Activated CD4-positive, alpha-beta T cell treated with anti-CD3 and anti-CD28 coated beads, Interleukin-2, amount 10 ng/mL, durations not matched to agents 24 days and 14 days (primary cell): Measurements from ENCODE around the gene EFHD2. TPM values are rescaled to one million over a fixed set of nuclear protein-coding genes. Genes with fewer than 3 reads are reported as not detected.

Experiments
- DNase-seq: peaks from one replicate; pipeline ENCODE4 v3.0.0; 2022
- H3K27ac Mint-ChIP-seq: one replicate; pipeline ENCODE4 v1.8.0; 2022; ENCODE audit warnings: mild to moderate bottlenecking, mixed read lengths
- H3K27me3 Mint-ChIP-seq: one replicate; pipeline ENCODE4 v1.8.0; 2022; ENCODE audit warnings: mixed read lengths
- H3K36me3 Mint-ChIP-seq: one replicate; pipeline ENCODE4 v1.8.0; 2022; ENCODE audit warnings: low read depth, mild to moderate bottlenecking, mixed read lengths
- H3K4me1 Mint-ChIP-seq: one replicate; pipeline ENCODE4 v1.8.0; 2021; ENCODE audit warnings: mixed read lengths
- H3K4me3 Mint-ChIP-seq: one replicate; pipeline ENCODE4 v1.8.0; 2022; ENCODE audit warnings: mild to moderate bottlenecking, moderate library complexity, mixed read lengths
- H3K9me3 Mint-ChIP-seq: one replicate; pipeline ENCODE4 v1.8.0; 2021; ENCODE audit warnings: mixed read lengths
- intact Hi-C: fragments of 100-400 bp; cut with micrococcal nuclease; formaldehyde crosslinking; loops from one replicate; pipeline ENCODE4 v1.15.1; 2023
- total RNA-seq: library from RNA; stranded (reverse); gene quantifications from 2 replicates; pipeline ENCODE4 v1.2.3, GENCODE V29; 2022

EFHD2 gene
- total RNA-seq, 1 donor from 2014 or later: 92.3 TPM

- Mint-ChIP-seq H3K36me3 (peaks cover 47% of the 10 kb centered on the region), H3K9me3 (peaks cover 4% of the 10 kb centered on the region), H3K4me1 (peaks cover 56% of the 10 kb centered on the region), H3K27ac (peak overlapping the region; percentile 91), H3K4me3 (peak overlapping the region; percentile 96), H3K27me3 (peaks cover 17% of the 10 kb centered on the region)
- intact Hi-C loops: no loop called here
- DNase-seq: peak; percentile 72
These were observed 2.6 kb downstream of the EFHD2 start for GRCh38 chr1:15412175-15412800.

DNA sequence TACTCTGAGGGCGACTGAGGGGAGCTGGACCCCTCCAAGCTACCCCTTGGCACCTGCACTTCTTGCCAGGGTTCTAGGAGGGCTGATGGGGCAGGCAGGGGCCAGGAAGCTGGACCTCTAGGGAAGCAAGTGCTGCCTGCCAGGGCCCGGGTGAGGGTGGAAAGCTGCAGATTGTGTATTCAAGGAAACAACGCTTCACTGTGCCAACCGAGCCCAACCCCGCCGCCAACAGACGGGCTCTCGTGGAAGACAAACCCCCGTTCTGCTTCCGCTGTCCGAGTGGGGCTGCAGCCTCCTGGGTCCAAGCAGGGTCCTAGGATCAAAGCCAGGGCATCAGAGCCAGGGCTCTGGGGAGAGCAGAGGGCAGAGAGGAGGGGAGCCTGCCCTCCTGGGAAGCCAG, 3.2 kb downstream of the EFHD2 start:
- intact Hi-C loops: no loop called here
- H3K4me3 Mint-ChIP-seq: peak overlapping the region; percentile 96
- H3K4me1 Mint-ChIP-seq: peaks cover 61% of the 10 kb centered on the region
- H3K36me3 Mint-ChIP-seq: peaks cover 47% of the 10 kb centered on the region
- no peak for DNase-seq
- H3K9me3 Mint-ChIP-seq: peaks cover 4% of the 10 kb centered on the region
- H3K27ac Mint-ChIP-seq: no peak overlapping the region
- peaks cover 11% of the 10 kb centered on the region for H3K27me3 Mint-ChIP-seq

DNA sequence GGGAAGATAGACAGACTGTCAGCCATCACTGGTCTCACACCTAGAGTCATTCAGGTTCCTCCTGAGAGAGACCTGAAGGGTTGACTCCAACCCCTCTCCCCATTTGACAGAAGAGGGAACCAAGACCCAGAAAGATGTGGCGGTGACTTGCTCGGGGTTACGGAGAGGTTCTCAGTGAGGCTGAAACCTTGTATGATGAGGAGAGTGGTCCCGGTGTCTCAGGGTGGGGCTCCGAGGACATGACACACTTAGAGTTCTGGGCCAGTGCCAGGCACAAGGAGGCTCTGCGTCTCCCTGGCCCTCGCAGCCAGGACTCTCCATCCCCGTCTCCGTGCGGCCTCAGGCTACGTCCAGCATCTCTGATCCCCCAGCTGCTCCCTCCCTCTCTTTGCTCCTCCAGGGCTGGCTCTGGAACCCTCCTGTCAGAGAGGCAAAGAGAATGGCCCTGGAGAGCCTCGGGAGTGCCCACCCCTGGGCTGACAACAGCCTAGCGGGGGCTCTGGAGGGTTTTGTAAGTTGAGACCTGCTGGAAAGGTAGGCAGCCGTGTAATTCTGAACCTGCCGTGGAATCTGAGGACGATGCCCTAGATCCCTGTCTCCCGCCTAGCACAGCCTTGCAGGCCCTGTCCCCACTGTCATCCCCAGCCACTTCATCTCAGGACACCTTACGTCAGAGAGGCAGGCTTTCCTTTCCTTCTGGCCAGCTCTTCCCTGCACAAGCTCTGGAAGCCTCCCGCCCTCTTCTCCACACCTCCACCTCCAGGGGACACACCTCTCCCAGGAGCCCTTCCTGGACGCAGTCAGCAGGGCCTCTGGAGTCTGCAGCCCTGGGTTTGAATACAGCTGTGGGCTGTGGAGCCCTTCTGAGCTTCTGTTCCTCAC, 4.1 kb downstream of the EFHD2 start:
- intact Hi-C loops: no loop called here
- no peak for DNase-seq
- peak overlapping the region; percentile 65 for H3K27ac Mint-ChIP-seq
- H3K4me3 Mint-ChIP-seq: peak overlapping the region; percentile 26
- peaks cover 4% of the 10 kb centered on the region for H3K9me3 Mint-ChIP-seq
- peaks cover 65% of the 10 kb centered on the region for H3K4me1 Mint-ChIP-seq
- H3K36me3 Mint-ChIP-seq: peaks cover 49% of the 10 kb centered on the region
- peaks cover 5% of the 10 kb centered on the region for H3K27me3 Mint-ChIP-seq

DNA sequence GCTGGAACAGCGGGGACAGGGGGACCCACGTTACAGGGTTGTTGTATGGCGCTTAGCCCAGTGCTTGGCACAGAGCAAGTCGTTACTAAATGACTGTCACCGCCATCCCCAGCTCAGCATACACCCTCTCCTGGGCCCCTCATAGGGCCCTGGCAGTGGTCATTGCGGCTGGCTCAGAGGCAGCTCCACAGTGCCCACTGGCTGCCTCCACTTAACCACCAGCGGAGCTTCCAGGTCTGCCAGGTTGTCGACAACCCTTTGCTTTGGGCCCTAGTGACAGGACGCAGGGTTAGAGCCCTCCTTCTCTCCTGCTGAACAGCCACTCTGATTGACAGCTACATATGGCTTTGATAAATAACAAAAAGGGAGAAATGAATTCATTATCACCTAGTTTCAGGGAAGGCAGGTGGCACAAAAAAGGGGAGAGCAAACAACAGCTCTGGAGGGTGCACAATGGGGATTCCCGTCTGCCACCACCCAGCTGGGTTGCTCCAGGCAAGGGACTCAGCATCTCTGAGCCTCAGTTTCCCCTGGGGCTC, 4.8 kb downstream of the EFHD2 start:
- Mint-ChIP-seq H3K9me3 (peaks cover 4% of the 10 kb centered on the region), H3K4me1 (peaks cover 64% of the 10 kb centered on the region), H3K36me3 (peaks cover 50% of the 10 kb centered on the region), H3K27ac (no peak overlapping the region), H3K27me3 (no peaks in the 10 kb centered on the region), H3K4me3 (no peak overlapping the region)
- DNase-seq: no peak
- intact Hi-C loops: no loop called here

- peak; percentile 87 for DNase-seq
- Mint-ChIP-seq H3K4me1 (peaks cover 62% of the 10 kb centered on the region), H3K27me3 (no peaks in the 10 kb centered on the region), H3K9me3 (peaks cover 4% of the 10 kb centered on the region), H3K4me3 (peak overlapping the region; percentile 70), H3K36me3 (peaks cover 53% of the 10 kb centered on the region), H3K27ac (peak overlapping the region; percentile 73)
- intact Hi-C loops: loop anchor here (2.0 to 5.0 kb wide), 3 partner anchors 70 to 165 kb away; partner anchors contain the start of gene CASP9
These were observed 7.6 kb downstream of the EFHD2 start for GRCh38 chr1:15417059-15417934.

DNA sequence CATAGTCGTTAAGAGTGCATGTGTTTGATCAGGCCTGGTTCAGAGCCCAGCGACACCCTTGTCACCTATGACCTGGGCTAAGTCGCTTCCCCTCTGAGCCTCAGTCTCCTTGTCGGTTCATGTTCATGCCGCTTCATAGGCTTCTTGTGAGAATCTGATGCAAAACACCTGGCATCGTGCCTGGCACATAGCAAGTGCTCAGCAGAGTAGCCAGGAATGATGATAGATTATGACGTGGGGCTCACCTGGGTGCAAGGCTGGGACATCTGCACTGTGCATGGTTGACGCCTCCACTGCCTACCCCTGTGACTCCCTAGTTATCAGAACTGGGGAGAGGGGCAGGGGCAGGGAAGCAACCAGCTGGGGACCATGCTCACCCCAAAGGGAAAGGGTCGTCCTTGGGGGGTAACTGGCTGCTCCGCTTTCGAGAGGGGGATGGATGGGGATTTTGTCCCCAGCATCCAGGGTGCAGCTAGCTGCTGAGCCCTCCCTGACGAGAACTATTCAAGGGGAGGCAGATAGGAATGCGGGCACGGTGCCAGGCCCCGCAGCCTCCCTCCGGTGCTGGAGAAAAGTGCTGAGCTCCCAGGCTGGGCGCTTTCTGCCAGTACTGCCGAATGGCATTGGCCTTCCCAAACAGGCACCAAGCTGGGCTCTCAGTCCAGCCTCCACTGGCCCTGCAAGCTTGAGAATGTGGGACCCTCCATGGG, 9.3 kb downstream of the EFHD2 start:
- H3K36me3 Mint-ChIP-seq: peaks cover 38% of the 10 kb centered on the region
- peaks cover 50% of the 10 kb centered on the region for H3K4me1 Mint-ChIP-seq
- intact Hi-C loops: loop anchor here (5.0 kb wide), 1 partner anchor 167 kb away; no protein-coding TSS in a partner anchor
- no peaks in the 10 kb centered on the region for H3K27me3 Mint-ChIP-seq
- DNase-seq: peak; percentile 54
- H3K9me3 Mint-ChIP-seq: peaks cover 4% of the 10 kb centered on the region
- no peak overlapping the region for H3K4me3 Mint-ChIP-seq
- no peak overlapping the region for H3K27ac Mint-ChIP-seq

DNA sequence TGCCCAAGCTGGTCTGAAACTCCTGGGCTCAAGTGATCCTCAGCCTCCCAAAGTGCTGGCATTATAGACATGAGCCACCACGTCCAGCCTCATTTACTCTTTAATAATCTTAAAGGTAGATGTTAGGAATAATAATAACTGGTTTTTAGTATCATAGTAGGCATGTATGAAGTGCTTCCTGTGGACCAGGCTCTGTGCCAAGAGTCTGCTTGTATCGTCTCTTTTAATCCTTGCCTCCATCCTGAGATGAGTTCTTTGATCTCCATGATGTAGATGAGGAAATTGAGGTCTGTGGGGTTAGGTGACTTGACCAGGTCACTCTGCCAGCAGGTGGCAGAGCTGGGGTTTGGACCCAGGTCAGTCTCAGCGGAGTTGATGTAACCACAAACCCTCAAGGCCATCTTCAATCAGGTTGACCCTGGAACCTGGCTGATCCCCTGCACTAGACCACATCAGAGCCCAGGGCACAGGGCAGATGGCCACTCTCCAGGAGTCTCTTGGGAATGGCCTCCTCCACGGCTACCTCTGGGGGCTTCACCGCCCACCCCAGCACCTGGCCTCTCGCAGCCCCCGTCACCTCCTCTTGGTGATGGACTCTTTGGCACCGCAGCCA, 11.3 kb downstream of the EFHD2 start:
- Mint-ChIP-seq H3K27me3 (no peaks in the 10 kb centered on the region), H3K4me3 (no peak overlapping the region), H3K36me3 (peaks cover 21% of the 10 kb centered on the region), H3K9me3 (no peaks in the 10 kb centered on the region), H3K4me1 (peaks cover 37% of the 10 kb centered on the region), H3K27ac (no peak overlapping the region)
- intact Hi-C loops: no loop called here
- no peak for DNase-seq

- no peak overlapping the region for H3K4me3 Mint-ChIP-seq
- H3K36me3 Mint-ChIP-seq: peaks cover 30% of the 10 kb centered on the region
- no peaks in the 10 kb centered on the region for H3K9me3 Mint-ChIP-seq
- DNase-seq: no peak
- peaks cover 27% of the 10 kb centered on the region for H3K4me1 Mint-ChIP-seq
- no peaks in the 10 kb centered on the region for H3K27me3 Mint-ChIP-seq
- intact Hi-C loops: no loop called here
- H3K27ac Mint-ChIP-seq: no peak overlapping the region
These were observed 13.2 kb downstream of the EFHD2 start for GRCh38 chr1:15422871-15423270.

DNA sequence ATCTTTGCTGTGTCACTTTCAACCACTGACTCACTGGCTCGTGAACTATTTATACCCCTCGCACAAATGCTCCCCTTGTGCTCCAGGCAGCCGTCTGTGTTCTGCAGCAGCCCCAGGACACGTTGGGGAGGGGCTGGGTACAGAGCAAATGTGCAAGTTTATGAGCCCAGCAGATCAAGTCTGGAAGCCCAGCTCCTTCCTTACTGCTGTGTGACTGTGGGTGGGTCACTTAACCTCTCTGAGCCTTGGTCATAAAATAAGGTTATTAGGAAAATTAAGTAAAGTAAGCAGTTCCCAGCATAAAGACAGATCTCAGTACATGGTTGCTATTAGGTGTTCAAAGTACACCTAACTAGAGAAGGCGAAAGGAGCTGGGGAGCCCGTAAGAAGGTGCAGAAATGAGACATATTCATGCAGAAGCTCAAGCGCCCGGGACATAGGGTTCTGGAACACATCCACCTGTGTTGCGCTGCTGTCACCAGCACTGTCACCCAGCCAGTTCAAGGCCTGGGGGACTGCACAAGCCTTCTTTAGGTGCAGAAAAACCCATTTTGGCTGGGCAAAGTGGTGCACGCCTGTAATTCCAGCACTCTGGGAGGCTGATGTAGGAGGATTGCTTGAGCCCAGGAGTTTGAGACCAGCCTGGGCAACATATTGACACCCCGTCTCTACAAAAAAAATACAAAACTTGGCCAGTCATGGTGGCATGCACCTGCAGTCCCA, 13.8 kb downstream of the EFHD2 start:
- peaks cover 32% of the 10 kb centered on the region for H3K36me3 Mint-ChIP-seq
- H3K4me3 Mint-ChIP-seq: no peak overlapping the region
- H3K4me1 Mint-ChIP-seq: peaks cover 26% of the 10 kb centered on the region
- DNase-seq: no peak
- no peaks in the 10 kb centered on the region for H3K27me3 Mint-ChIP-seq
- H3K9me3 Mint-ChIP-seq: no peaks in the 10 kb centered on the region
- intact Hi-C loops: no loop called here
- H3K27ac Mint-ChIP-seq: no peak overlapping the region

DNA sequence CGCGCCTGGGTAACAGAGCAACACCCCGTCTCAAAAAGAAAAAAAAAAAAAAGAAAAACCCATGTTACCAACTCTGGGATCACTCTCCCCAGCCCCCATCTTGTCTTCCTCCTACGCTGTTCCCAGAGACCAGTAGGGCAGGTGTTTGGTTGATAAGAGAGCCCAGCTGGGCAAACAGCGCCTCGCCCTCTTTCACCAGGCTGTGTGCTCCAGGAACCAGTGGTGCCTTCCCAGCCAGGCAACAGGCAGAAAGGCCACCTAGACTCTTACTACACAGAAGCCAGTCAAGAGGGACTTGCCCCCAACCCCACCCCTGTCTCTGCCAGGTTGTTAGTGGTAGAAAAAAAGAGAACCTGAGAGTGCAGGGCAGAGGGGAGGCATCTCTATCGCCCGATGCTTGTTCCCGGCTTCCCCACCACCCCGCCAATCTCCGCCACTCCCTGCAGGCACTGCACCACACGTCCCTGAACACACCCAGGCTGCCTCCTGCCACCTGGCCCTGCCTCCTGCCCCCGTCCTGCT, 14.5 kb downstream of the EFHD2 start:
- Mint-ChIP-seq H3K27me3 (no peaks in the 10 kb centered on the region), H3K9me3 (no peaks in the 10 kb centered on the region), H3K27ac (peak overlapping the region; percentile 35), H3K36me3 (peaks cover 28% of the 10 kb centered on the region), H3K4me3 (no peak overlapping the region), H3K4me1 (peaks cover 22% of the 10 kb centered on the region)
- no peak for DNase-seq
- intact Hi-C loops: no loop called here

DNA sequence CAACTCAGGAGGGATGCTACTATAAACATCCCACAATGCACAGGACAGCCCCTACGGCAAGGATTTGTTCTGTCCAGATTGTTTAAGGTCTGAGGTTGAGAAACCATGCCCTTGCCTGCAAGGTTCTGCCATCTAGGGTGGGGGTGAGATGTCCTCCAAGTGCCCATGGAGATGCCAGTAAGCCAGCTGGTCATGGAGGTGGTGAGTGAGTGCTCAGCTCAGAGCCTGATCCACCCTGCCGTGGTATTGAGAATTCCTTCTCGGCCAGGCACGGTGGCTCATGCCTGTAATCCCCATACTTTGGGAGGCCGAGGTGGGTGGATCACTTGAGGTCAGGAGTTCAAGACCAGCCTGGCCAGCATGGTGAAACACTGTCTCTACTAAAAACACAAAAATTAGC, 15.3 kb downstream of the EFHD2 start:
- H3K27me3 Mint-ChIP-seq: no peaks in the 10 kb centered on the region
- peaks cover 26% of the 10 kb centered on the region for H3K36me3 Mint-ChIP-seq
- intact Hi-C loops: no loop called here
- no peak overlapping the region for H3K27ac Mint-ChIP-seq
- DNase-seq: no peak
- no peak overlapping the region for H3K4me3 Mint-ChIP-seq
- peaks cover 17% of the 10 kb centered on the region for H3K4me1 Mint-ChIP-seq
- no peaks in the 10 kb centered on the region for H3K9me3 Mint-ChIP-seq

GRCh38 chr1:15425521-15425920, 15.8 kb downstream of the EFHD2 start:
- intact Hi-C loops: no loop called here
- Mint-ChIP-seq H3K4me1 (peaks cover 16% of the 10 kb centered on the region), H3K9me3 (no peaks in the 10 kb centered on the region), H3K27me3 (no peaks in the 10 kb centered on the region), H3K36me3 (peaks cover 26% of the 10 kb centered on the region), H3K4me3 (no peak overlapping the region), H3K27ac (peak overlapping the region; percentile 26)
- no peak for DNase-seq
